Endodermal cell (in vitro differentiated cells): ENCODE data around the gene PRR22. TPM values are rescaled to one million over a fixed set of nuclear protein-coding genes. Genes with fewer than 3 reads are reported as not detected.

Experiments
- DNase-seq: peaks from one replicate; pipeline ENCODE4 v3.0.0-alpha.2; 2017
- H3K27ac ChIP-seq: 2 replicates; pipeline ENCODE4 v1.5.1; 2013; ENCODE audit warnings: mild to moderate bottlenecking, low read depth, low read length, moderate library complexity
- H3K27me3 ChIP-seq: 2 replicates; pipeline ENCODE4 v1.6.1; 2013; ENCODE audit warnings: mild to moderate bottlenecking, low read length, moderate library complexity; ENCODE audit not compliant: insufficient read depth, control insufficient read depth, poor library complexity, severe bottlenecking
- H3K36me3 ChIP-seq: 2 replicates; pipeline ENCODE4 v1.7.0; 2013; ENCODE audit warnings: mild to moderate bottlenecking, low read length, moderate library complexity; ENCODE audit not compliant: control insufficient read depth, insufficient read depth
- H3K4me1 ChIP-seq: one replicate; pipeline ENCODE4 v1.7.0; 2013; ENCODE audit warnings: low read length; ENCODE audit not compliant: control insufficient read depth, insufficient read depth
- H3K4me3 ChIP-seq: 2 replicates; pipeline ENCODE4 v1.5.1; 2013; ENCODE audit warnings: mild to moderate bottlenecking, low read length, moderate library complexity
- H3K9ac ChIP-seq: 2 replicates; pipeline ENCODE4 v1.6.1; 2013; ENCODE audit warnings: mild to moderate bottlenecking, low read length, moderate library complexity; ENCODE audit not compliant: poor library complexity, severe bottlenecking; ENCODE audit errors: extremely low read depth
- H3K9me3 ChIP-seq: 2 replicates; pipeline ENCODE4 v1.6.1; 2013; ENCODE audit warnings: mild to moderate bottlenecking, low read length, moderate library complexity; ENCODE audit not compliant: control insufficient read depth
- H3K27ac Mint-ChIP-seq: 2 replicates; pipeline ENCODE4 v1.8.0; 2020; ENCODE audit warnings: mixed read lengths
- H3K27me3 Mint-ChIP-seq: 2 replicates; pipeline ENCODE4 v1.8.0; 2021; ENCODE audit warnings: mild to moderate bottlenecking, mixed read lengths; ENCODE audit not compliant: insufficient read depth
- H3K36me3 Mint-ChIP-seq: 2 replicates; pipeline ENCODE4 v1.8.0; 2020; ENCODE audit warnings: low read depth, mixed read lengths
- H3K4me1 Mint-ChIP-seq: 2 replicates; pipeline ENCODE4 v1.8.0; 2020; ENCODE audit warnings: mixed read lengths
- H3K4me3 Mint-ChIP-seq: 2 replicates; pipeline ENCODE4 v1.8.0; 2020; ENCODE audit warnings: mild to moderate bottlenecking, moderate library complexity, mixed read lengths
- H3K9me3 Mint-ChIP-seq: 2 replicates; pipeline ENCODE4 v1.8.0; 2020; ENCODE audit warnings: mild to moderate bottlenecking, mixed read lengths
- CTCF ChIP-seq: fragments of 200-600 bp; sonication (generic); conservative IDR thresholded peaks from 2 replicates; pipeline ENCODE4 v1.5.0; 2021; ENCODE audit warnings: antibody characterized with exemption, mild to moderate bottlenecking
- WGBS, 2 experiments: methylation state at CpG; one replicate each; pipeline versions ENCODE4 v1.1.5 to v1.1.7; 2013; ENCODE audit warnings: missing lambda C conversion rate in 2 of 2, mixed read lengths in 1 of 2; ENCODE audit not compliant: insufficient coverage in 1 of 2, insufficient read length in 1 of 2; 5-methylcytosine and 5-hydroxymethylcytosine counted together
- total RNA-seq, 2 donors: library from RNA; stranded (reverse); fragmentation: NEBNext Ultra II Directional in 1 of 2; extraction: Animal tissue kit (Norgen Biotek cat#: 25700) in 1 of 2; gene quantifications; 2 replicates in 1 of 2; 3 replicates in 1 of 2; pipeline ENCODE4 v1.2.1, GENCODE V29; 2021

Gene PRR22
- total RNA-seq, 2 donors from 2014 or later, result 1.9 to 3.6 TPM

GRCh38 chr19:5818594-5818993 lies 34.0 kb upstream of the PRR22 start:
- no peaks in the 10 kb centered on the region for H3K4me1 ChIP-seq
- H3K4me3 ChIP-seq, result no peak overlapping the region
- peaks cover 2% of the 10 kb centered on the region for H3K36me3 Mint-ChIP-seq
- H3K27me3 Mint-ChIP-seq, result peaks cover 12% of the 10 kb centered on the region
- TF ChIP-seq CTCF, result no peak
- no peak overlapping the region for H3K27ac Mint-ChIP-seq
- no peak overlapping the region for H3K27ac ChIP-seq
- DNase-seq, result no peak
- H3K4me3 Mint-ChIP-seq, result no peak overlapping the region
- H3K9me3 ChIP-seq, result no peaks in the 10 kb centered on the region
- H3K4me1 Mint-ChIP-seq, result no peaks in the 10 kb centered on the region
- 97 to 100% methylated on average over 1 to 10 of the region's 10 CpGs for WGBS, 2 experiments
- H3K9me3 Mint-ChIP-seq, result peaks cover 2% of the 10 kb centered on the region
- no peaks in the 10 kb centered on the region for H3K36me3 ChIP-seq
- no peaks in the 10 kb centered on the region for H3K27me3 ChIP-seq
- H3K9ac ChIP-seq, result no peak overlapping the region

- H3K9me3 ChIP-seq, result no peaks in the 10 kb centered on the region
- WGBS, 2 experiments, result 95 to 100% methylated on average over 2 of the region's 2 CpGs
- H3K27ac Mint-ChIP-seq, result no peak overlapping the region
Measured at GRCh38 chr19:5817218-5817617, 32.7 kb upstream of the PRR22 start.

DNA sequence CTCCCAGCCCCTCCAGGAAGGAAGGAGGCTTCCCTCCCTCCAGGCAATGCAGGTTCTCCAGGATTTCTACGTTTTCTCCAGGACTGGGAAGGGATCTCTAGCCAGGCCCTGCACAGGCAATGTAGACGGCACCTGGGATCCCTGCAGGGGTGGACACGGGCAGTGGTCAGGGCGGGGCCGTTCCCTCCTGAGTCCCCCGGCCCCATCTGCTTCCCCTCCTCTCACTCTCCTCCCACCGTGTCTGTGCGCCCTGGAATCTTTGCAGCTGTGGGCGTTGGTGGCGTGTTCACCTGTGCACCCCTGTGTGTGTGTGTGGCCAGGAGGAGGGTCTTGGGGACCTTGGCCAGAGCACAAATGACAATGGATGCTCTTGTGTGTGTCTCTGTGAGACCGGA lies 30.3 kb upstream of the PRR22 start:
- no peak for TF ChIP-seq CTCF
- no peaks in the 10 kb centered on the region for H3K27me3 ChIP-seq
- no peaks in the 10 kb centered on the region for H3K4me1 ChIP-seq
- Mint-ChIP-seq H3K4me3 (no peak overlapping the region), H3K4me1 (no peaks in the 10 kb centered on the region), H3K36me3 (no peaks in the 10 kb centered on the region), H3K27ac (no peak overlapping the region), H3K9me3 (no peaks in the 10 kb centered on the region), H3K27me3 (peaks cover 12% of the 10 kb centered on the region)
- DNase-seq, result no peak
- no peaks in the 10 kb centered on the region for H3K36me3 ChIP-seq
- no peak overlapping the region for H3K9ac ChIP-seq
- H3K9me3 ChIP-seq, result no peaks in the 10 kb centered on the region
- no peak overlapping the region for H3K4me3 ChIP-seq
- H3K27ac ChIP-seq, result no peak overlapping the region
- 83 to 88% methylated on average over 2 to 11 of the region's 11 CpGs for WGBS, 2 experiments

More at GRCh38 chr19:5817218-5817617, 32.7 kb upstream of the PRR22 start:
- Histone ChIP-seq H3K36me3 (no peaks in the 10 kb centered on the region), H3K9ac (no peak overlapping the region), H3K27ac (no peak overlapping the region), H3K4me3 (no peak overlapping the region), H3K4me1 (no peaks in the 10 kb centered on the region), H3K27me3 (no peaks in the 10 kb centered on the region)
- H3K9me3 Mint-ChIP-seq, result peaks cover 2% of the 10 kb centered on the region
- H3K36me3 Mint-ChIP-seq, result peaks cover 2% of the 10 kb centered on the region
- no peak for DNase-seq
- TF ChIP-seq CTCF, result no peak
- H3K27me3 Mint-ChIP-seq, result peaks cover 12% of the 10 kb centered on the region
- H3K4me1 Mint-ChIP-seq, result no peaks in the 10 kb centered on the region
- no peak overlapping the region for H3K4me3 Mint-ChIP-seq
